Left ventricle myocardium superior (tissue), 1 donor: ENCODE measurements around the gene FBXW12. TPM values are rescaled to one million over a fixed set of nuclear protein-coding genes. Genes with fewer than 3 reads are reported as not detected.

Experiments
- ATAC-seq: fragments of 200-7000 bp; cut with Tn5 transposase; one replicate; pipeline ENCODE4 v1.9.1; 2020; ENCODE audit warnings: mild to moderate bottlenecking, moderate library complexity
- DNase-seq: peaks from one replicate; pipeline ENCODE4 v3.0.0-alpha.2; 2020
- intact Hi-C: fragments of 100-400 bp; cut with micrococcal nuclease; formaldehyde crosslinking; loops from one replicate; pipeline ENCODE4 v1.11.0; 2022
- total RNA-seq: library from RNA; stranded (reverse); fragmentation: NEBNext Ultra II Directional; extraction: Animal tissue kit (Norgen Biotek cat#: 25700); gene quantifications from one replicate; pipeline ENCODE4 v1.2.1, GENCODE V29; 2021
- donor health status: DM: no; HTN: yes; CAD: no; lungs with severe emphysema.

FBXW12 gene
- total RNA-seq, 1 donor from 2014 or later = not detected

GRCh38 chr3:48441940-48442339, 69.9 kb downstream of the FBXW12 start:
- no peak for DNase-seq
- intact Hi-C loops = no loop called here
- ATAC-seq = no peak

Other genes with a start within 250 kb of the FBXW12 start
- 0.77 TPM for gene CDC25A, start 183.8 kb upstream of the FBXW12 start, total RNA-seq
- not detected for gene CAMP, start 148.7 kb upstream of the FBXW12 start, total RNA-seq
- 5.3 TPM for gene ZNF589, start 131.1 kb upstream of the FBXW12 start, total RNA-seq
- gene NME6, start 70.9 kb upstream of the FBXW12 start, total RNA-seq = 21.6 TPM
- gene SPINK8, start 38.6 kb upstream of the FBXW12 start, total RNA-seq = not detected
- gene PLXNB1, start 57.9 kb downstream of the FBXW12 start, total RNA-seq = 50.8 TPM
- 13.3 TPM for gene CCDC51, start 67.9 kb downstream of the FBXW12 start, total RNA-seq
- gene TMA7, start 68.0 kb downstream of the FBXW12 start, total RNA-seq = 262 TPM
- gene ATRIP, start 74.5 kb downstream of the FBXW12 start, total RNA-seq = 4.9 TPM
- 39.1 TPM for gene SHISA5, start 132.0 kb downstream of the FBXW12 start, total RNA-seq
- gene PFKFB4, start 184.6 kb downstream of the FBXW12 start, total RNA-seq = 2.2 TPM
- 0.17 TPM for gene UCN2, start 191.6 kb downstream of the FBXW12 start, total RNA-seq
- 24.5 TPM for gene COL7A1, start 223.1 kb downstream of the FBXW12 start, total RNA-seq
- gene UQCRC1, start 237.4 kb downstream of the FBXW12 start, total RNA-seq = 1,236 TPM
- gene TMEM89, start 249.6 kb downstream of the FBXW12 start, total RNA-seq = not detected